ENCODE data around the gene SEC23B.
"Not testable (repeated sequence)": the region's sequence is repeated elsewhere in the genome, so short reads cannot be mapped to it uniquely, and the experiment has no call there.

SEC23B gene

GRCh38 chr20:18524646-18525045 lies 16.9 kb downstream of the SEC23B start:
- no peak overlapping the region for H3K4me3 ChIP-seq (ENCODE audit: control insufficient read depth, low read depth, low read length)

GRCh38 chr20:18526761-18527160 lies 19.0 kb downstream of the SEC23B start:
- not testable (repeated sequence) for DNase-seq (ENCODE audit: low read depth); H3K4me3 ChIP-seq (ENCODE audit: control insufficient read depth, low read depth, low read length)

More at GRCh38 chr20:18524646-18525045, 16.9 kb downstream of the SEC23B start:
- TF ChIP-seq CTCF (IDR thresholded peaks at IDR 0.05; ENCODE audit: control insufficient read depth, insufficient read depth, low read depth, low read length, missing control alignments), result no peak
- DNase-seq (ENCODE audit: low read depth), result peak; percentile 20

- no peak overlapping the region for H3K4me3 ChIP-seq (ENCODE audit: control insufficient read depth, low read depth, low read length)
- DNase-seq (ENCODE audit: low read depth), result no peak
- TF ChIP-seq CTCF (IDR thresholded peaks at IDR 0.05; ENCODE audit: control insufficient read depth, insufficient read depth, low read depth, low read length, missing control alignments), result no peak
These were observed 19.6 kb downstream of the SEC23B start for GRCh38 chr20:18527339-18527738.

- no peak overlapping the region for H3K4me3 ChIP-seq (ENCODE audit: control insufficient read depth, low read depth, low read length)
- no peak for TF ChIP-seq CTCF (IDR thresholded peaks at IDR 0.05; ENCODE audit: control insufficient read depth, insufficient read depth, low read depth, low read length, missing control alignments)
- DNase-seq (ENCODE audit: low read depth), result no peak
These were observed 20.1 kb downstream of the SEC23B start for GRCh38 chr20:18527836-18528235.

- no peak overlapping the region for H3K4me3 ChIP-seq (ENCODE audit: control insufficient read depth, low read depth, low read length)
- TF ChIP-seq CTCF (IDR thresholded peaks at IDR 0.05; ENCODE audit: control insufficient read depth, insufficient read depth, low read depth, low read length, missing control alignments), result no peak
- DNase-seq (ENCODE audit: low read depth), result no peak
These were observed 21.3 kb downstream of the SEC23B start for GRCh38 chr20:18529041-18529440.

- no peak overlapping the region for H3K4me3 ChIP-seq (ENCODE audit: control insufficient read depth, low read depth, low read length)
- TF ChIP-seq CTCF (IDR thresholded peaks at IDR 0.05; ENCODE audit: control insufficient read depth, insufficient read depth, low read depth, low read length, missing control alignments), result no peak
- DNase-seq (ENCODE audit: low read depth), result no peak
These were observed 24.9 kb downstream of the SEC23B start for GRCh38 chr20:18532626-18533025.

- no peak for TF ChIP-seq CTCF (IDR thresholded peaks at IDR 0.05; ENCODE audit: control insufficient read depth, insufficient read depth, low read depth, low read length, missing control alignments)
- DNase-seq (ENCODE audit: low read depth), result no peak
- H3K4me3 ChIP-seq (ENCODE audit: control insufficient read depth, low read depth, low read length), result no peak overlapping the region
These were observed 25.8 kb downstream of the SEC23B start for GRCh38 chr20:18533491-18533890.

Data from AG09309 (cell line).